ENCODE measurements around the gene ZPR1. TPM values are rescaled to one million over a fixed set of nuclear protein-coding genes. Genes with fewer than 3 reads are reported as not detected.

Gene ZPR1
- total RNA-seq, 1 donor from 2014 or later: 33.4 TPM

- H3K4me1 Mint-ChIP-seq (ENCODE audit: unreplicated experiment): no peaks in the 10 kb centered on the region
- no peak overlapping the region for H3K4me3 Mint-ChIP-seq (ENCODE audit: unreplicated experiment)
- H3K27ac Mint-ChIP-seq (ENCODE audit: unreplicated experiment): no peak overlapping the region
- peaks cover 2% of the 10 kb centered on the region for H3K27me3 Mint-ChIP-seq (ENCODE audit: unreplicated experiment)
- no peaks in the 10 kb centered on the region for H3K9me3 Mint-ChIP-seq (ENCODE audit: unreplicated experiment)
- peaks cover 4% of the 10 kb centered on the region for H3K36me3 Mint-ChIP-seq (ENCODE audit: low read depth, unreplicated experiment)
- no peak for TF ChIP-seq CTCF (IDR thresholded peaks at IDR 0.05; ENCODE audit: unreplicated experiment)
- DNase-seq (ENCODE audit: low spot score): no peak
These were observed 25.3 kb upstream of the ZPR1 start for GRCh38 chr11:116813170-116813569.

GRCh38 chr11:116812109-116812508 is 24.3 kb upstream of the ZPR1 start:
- Mint-ChIP-seq H3K27ac (ENCODE audit: unreplicated experiment) (no peak overlapping the region), H3K4me1 (ENCODE audit: unreplicated experiment) (peaks cover 2% of the 10 kb centered on the region), H3K9me3 (ENCODE audit: unreplicated experiment) (no peaks in the 10 kb centered on the region), H3K4me3 (ENCODE audit: unreplicated experiment) (no peak overlapping the region), H3K36me3 (ENCODE audit: low read depth, unreplicated experiment) (peaks cover 4% of the 10 kb centered on the region), H3K27me3 (ENCODE audit: unreplicated experiment) (no peaks in the 10 kb centered on the region)
- DNase-seq (ENCODE audit: low spot score): no peak
- TF ChIP-seq CTCF (IDR thresholded peaks at IDR 0.05; ENCODE audit: unreplicated experiment): no peak

- Mint-ChIP-seq H3K36me3 (ENCODE audit: low read depth, unreplicated experiment) (peaks cover 4% of the 10 kb centered on the region), H3K4me1 (ENCODE audit: unreplicated experiment) (peaks cover 2% of the 10 kb centered on the region), H3K27me3 (ENCODE audit: unreplicated experiment) (no peaks in the 10 kb centered on the region), H3K27ac (ENCODE audit: unreplicated experiment) (no peak overlapping the region), H3K4me3 (ENCODE audit: unreplicated experiment) (no peak overlapping the region), H3K9me3 (ENCODE audit: unreplicated experiment) (no peaks in the 10 kb centered on the region)
- DNase-seq (ENCODE audit: low spot score): no peak
- TF ChIP-seq CTCF (IDR thresholded peaks at IDR 0.05; ENCODE audit: unreplicated experiment): no peak
These were observed 23.4 kb upstream of the ZPR1 start for GRCh38 chr11:116811194-116811593.

GRCh38 chr11:116808262-116809175 is 20.7 kb upstream of the ZPR1 start:
- TF ChIP-seq CTCF (IDR thresholded peaks at IDR 0.05; ENCODE audit: unreplicated experiment): no peak
- Mint-ChIP-seq H3K9me3 (ENCODE audit: unreplicated experiment) (no peaks in the 10 kb centered on the region), H3K27ac (ENCODE audit: unreplicated experiment) (no peak overlapping the region), H3K4me3 (ENCODE audit: unreplicated experiment) (no peak overlapping the region), H3K27me3 (ENCODE audit: unreplicated experiment) (no peaks in the 10 kb centered on the region), H3K4me1 (ENCODE audit: unreplicated experiment) (peaks cover 2% of the 10 kb centered on the region), H3K36me3 (ENCODE audit: low read depth, unreplicated experiment) (peaks cover 4% of the 10 kb centered on the region)
- no peak for DNase-seq (ENCODE audit: low spot score)

- TF ChIP-seq CTCF (IDR thresholded peaks at IDR 0.05; ENCODE audit: unreplicated experiment): no peak
- H3K27me3 Mint-ChIP-seq (ENCODE audit: unreplicated experiment): no peaks in the 10 kb centered on the region
- no peak for DNase-seq (ENCODE audit: low spot score)
- H3K9me3 Mint-ChIP-seq (ENCODE audit: unreplicated experiment): no peaks in the 10 kb centered on the region
- H3K4me1 Mint-ChIP-seq (ENCODE audit: unreplicated experiment): peaks cover 2% of the 10 kb centered on the region
- H3K27ac Mint-ChIP-seq (ENCODE audit: unreplicated experiment): no peak overlapping the region
- no peak overlapping the region for H3K4me3 Mint-ChIP-seq (ENCODE audit: unreplicated experiment)
- peaks cover 4% of the 10 kb centered on the region for H3K36me3 Mint-ChIP-seq (ENCODE audit: low read depth, unreplicated experiment)
These were observed 19.9 kb upstream of the ZPR1 start for GRCh38 chr11:116807601-116808261.

All from endothelial cell (in vitro differentiated cells).